Posterior vena cava (tissue), 2 donors: ENCODE measurements around the gene RAB19. TPM values are rescaled to one million over a fixed set of nuclear protein-coding genes. Genes with fewer than 3 reads are reported as not detected.

Source experiments
- DNase-seq: peaks from one replicate; pipeline ENCODE4 v3.0.0-alpha.2; 2020; ENCODE audit warnings: low spot score
- intact Hi-C, 2 donors: fragments of 100-400 bp; cut with DNase I; formaldehyde crosslinking; loops; one replicate each; pipeline versions ENCODE4 v1.14.1 to v1.14.2; 2022 to 2023
- long read RNA-seq, 2 donors: library from polyadenylated mRNA; unstranded; transcript quantifications; one replicate each; pipeline ENCODE4 v2.0.0, GENCODE V29; 2020 to 2021
- total RNA-seq, 2 donors: library from RNA; stranded (reverse); fragmentation: NEBNext Ultra II Directional; extraction: Animal tissue kit (Norgen Biotek cat#: 25700); gene quantifications; one replicate each; pipeline ENCODE4 v1.2.1, GENCODE V29; 2021
- donor health status: DM: yes; HTN: yes; CAD: no.
- donor health status: DM: yes; HTN: yes; CAD: no.

RAB19 gene
- total RNA-seq = not detected
- long read RNA-seq, donor 1 = 0 reads
- long read RNA-seq, donor 2 = 0 reads

GRCh38 chr7:140403878-140404564 lies at the start of gene RAB19:
TSS of gene RAB19 (plus strand) at chr7:140404058. CDS start at chr7:140407647, 3,589 bp downstream.
- intact Hi-C loops = no loop called here
- peak; percentile 71 for DNase-seq

GRCh38 chr7:140358024-140358411 lies 45.8 kb upstream of the RAB19 start:
- intact Hi-C loops = no loop called here
- DNase-seq = no peak

GRCh38 chr7:140358412-140359051 lies 45.3 kb upstream of the RAB19 start:
- DNase-seq = no peak
- intact Hi-C loops = no loop called here

GRCh38 chr7:140360697-140361229 lies 43.1 kb upstream of the RAB19 start:
- no peak for DNase-seq
- intact Hi-C loops = no loop called here

- DNase-seq = no peak
- intact Hi-C loops = no loop called here
These were observed 39.0 kb upstream of the RAB19 start for GRCh38 chr7:140364819-140365218.

GRCh38 chr7:140367528-140367927 lies 36.3 kb upstream of the RAB19 start:
- intact Hi-C loops = no loop called here
- DNase-seq = no peak

- intact Hi-C loops = loop anchor here in 1 of 2 donors (2.0 kb wide), 1 partner anchor 14 kb away; no protein-coding TSS in a partner anchor
- DNase-seq = no peak
These were observed 34.6 kb upstream of the RAB19 start for GRCh38 chr7:140369294-140369693.

- intact Hi-C loops = no loop called here
These were observed 28.5 kb upstream of the RAB19 start for GRCh38 chr7:140375323-140375722.

GRCh38 chr7:140375892-140376730 lies 27.7 kb upstream of the RAB19 start:
- no peak for DNase-seq
- intact Hi-C loops = no loop called here

More at GRCh38 chr7:140375323-140375722, 28.5 kb upstream of the RAB19 start:
- DNase-seq = no peak

- no peak for DNase-seq
- intact Hi-C loops = loop anchor here in 1 of 2 donors (2.0 kb wide), 1 partner anchor 15 kb away; no protein-coding TSS in a partner anchor
These were observed 19.7 kb upstream of the RAB19 start for GRCh38 chr7:140383954-140384713.

- no peak for DNase-seq
- intact Hi-C loops = no loop called here
These were observed 18.8 kb upstream of the RAB19 start for GRCh38 chr7:140384894-140385545.

- intact Hi-C loops = no loop called here
- no peak for DNase-seq
These were observed 14.4 kb upstream of the RAB19 start for GRCh38 chr7:140389445-140389844.

- no peak for DNase-seq
- intact Hi-C loops = no loop called here
These were observed 13.8 kb upstream of the RAB19 start for GRCh38 chr7:140390034-140390433.

GRCh38 chr7:140390466-140391190 lies 13.2 kb upstream of the RAB19 start:
- intact Hi-C loops = no loop called here

GRCh38 chr7:140391634-140392033 lies 12.2 kb upstream of the RAB19 start:
- no peak for DNase-seq
- intact Hi-C loops = no loop called here

More at GRCh38 chr7:140390466-140391190, 13.2 kb upstream of the RAB19 start:
- peak; percentile 50 for DNase-seq

GRCh38 chr7:140393756-140394306 lies 10.0 kb upstream of the RAB19 start:
- intact Hi-C loops = no loop called here
- DNase-seq = peak; percentile 64
